Activated naive CD8-positive, alpha-beta T cell treated with anti-CD3 and anti-CD28 coated beads for 36 hours (primary cell): ENCODE data around the gene MYOM3. TPM values are rescaled to one million over a fixed set of nuclear protein-coding genes. Genes with fewer than 3 reads are reported as not detected.
"Not testable (repeated sequence)": the region's sequence is repeated elsewhere in the genome, so short reads cannot be mapped to it uniquely, and the experiment has no call there.

Experiments
- DNase-seq: peaks from one replicate; pipeline ENCODE4 v3.0.0; 2021
- H3K27ac Mint-ChIP-seq: one replicate; pipeline ENCODE4 v1.8.0; 2022; ENCODE audit warnings: mild to moderate bottlenecking, moderate library complexity, mixed read lengths
- H3K27me3 Mint-ChIP-seq: one replicate; pipeline ENCODE4 v1.8.0; 2022; ENCODE audit warnings: mild to moderate bottlenecking, mixed read lengths
- H3K36me3 Mint-ChIP-seq: one replicate; pipeline ENCODE4 v1.8.0; 2021; ENCODE audit warnings: mild to moderate bottlenecking, mixed read lengths
- H3K4me1 Mint-ChIP-seq: one replicate; pipeline ENCODE4 v1.8.0; 2021; ENCODE audit warnings: mixed read lengths
- H3K4me3 Mint-ChIP-seq: one replicate; pipeline ENCODE4 v1.8.0; 2022; ENCODE audit warnings: mild to moderate bottlenecking, moderate library complexity, mixed read lengths
- H3K9me3 Mint-ChIP-seq: one replicate; pipeline ENCODE4 v1.8.0; 2022; ENCODE audit warnings: mixed read lengths
- total RNA-seq, 2 experiments: library from RNA; stranded (reverse); gene quantifications; one replicate each; pipeline ENCODE4 v1.2.3, GENCODE V29; 2021

Gene MYOM3
- total RNA-seq, 2 experiments from 2014 or later = not detected

DNA sequence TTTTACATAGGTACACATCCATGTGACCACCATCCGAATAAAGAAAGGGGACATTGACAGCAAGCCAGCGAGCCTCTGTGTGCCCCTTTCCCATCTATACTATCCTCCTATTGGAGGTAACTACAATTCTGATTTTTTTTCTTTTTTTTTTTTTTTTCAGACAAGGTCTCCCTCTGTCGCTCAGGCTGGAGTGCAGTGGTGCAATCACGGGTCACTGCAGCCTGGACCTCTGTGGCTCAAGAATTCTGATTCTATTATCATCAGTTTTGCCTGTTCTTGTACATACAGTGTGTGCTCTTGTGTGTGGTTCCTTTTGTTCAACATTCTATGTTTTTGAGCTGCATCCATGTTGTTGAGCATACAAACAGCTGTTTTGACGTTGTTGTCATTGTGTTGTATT lies 75.8 kb downstream of the MYOM3 start:
- Mint-ChIP-seq H3K4me3 (no peak overlapping the region), H3K27me3 (peaks cover 3% of the 10 kb centered on the region), H3K27ac (no peak overlapping the region), H3K36me3 (no peaks in the 10 kb centered on the region), H3K4me1 (no peaks in the 10 kb centered on the region), H3K9me3 (no peaks in the 10 kb centered on the region)
- no peak for DNase-seq

DNA sequence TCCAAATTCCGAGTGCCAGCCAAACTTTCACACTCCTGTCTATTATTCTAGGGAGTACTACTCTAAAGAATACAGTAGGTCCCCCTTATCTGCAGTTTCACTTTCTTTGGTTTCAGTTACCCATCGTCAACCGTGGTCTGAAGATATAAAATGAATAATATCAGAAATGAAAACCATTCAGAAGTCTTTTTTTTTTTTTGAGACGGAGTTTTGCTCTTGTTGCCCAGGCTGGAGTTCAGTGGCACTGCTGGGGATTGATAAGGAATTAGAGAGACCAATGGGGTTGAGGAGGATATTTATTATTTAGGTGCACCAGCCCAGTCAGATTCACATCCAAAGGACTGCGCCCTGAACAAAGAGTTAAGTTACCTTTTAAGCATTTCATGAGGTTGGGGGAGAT lies 79.0 kb downstream of the MYOM3 start:
- no peak overlapping the region for H3K27ac Mint-ChIP-seq
- H3K4me3 Mint-ChIP-seq = no peak overlapping the region
- H3K27me3 Mint-ChIP-seq = peaks cover 3% of the 10 kb centered on the region
- no peaks in the 10 kb centered on the region for H3K9me3 Mint-ChIP-seq
- no peaks in the 10 kb centered on the region for H3K36me3 Mint-ChIP-seq
- H3K4me1 Mint-ChIP-seq = no peaks in the 10 kb centered on the region
- DNase-seq = no peak

DNA sequence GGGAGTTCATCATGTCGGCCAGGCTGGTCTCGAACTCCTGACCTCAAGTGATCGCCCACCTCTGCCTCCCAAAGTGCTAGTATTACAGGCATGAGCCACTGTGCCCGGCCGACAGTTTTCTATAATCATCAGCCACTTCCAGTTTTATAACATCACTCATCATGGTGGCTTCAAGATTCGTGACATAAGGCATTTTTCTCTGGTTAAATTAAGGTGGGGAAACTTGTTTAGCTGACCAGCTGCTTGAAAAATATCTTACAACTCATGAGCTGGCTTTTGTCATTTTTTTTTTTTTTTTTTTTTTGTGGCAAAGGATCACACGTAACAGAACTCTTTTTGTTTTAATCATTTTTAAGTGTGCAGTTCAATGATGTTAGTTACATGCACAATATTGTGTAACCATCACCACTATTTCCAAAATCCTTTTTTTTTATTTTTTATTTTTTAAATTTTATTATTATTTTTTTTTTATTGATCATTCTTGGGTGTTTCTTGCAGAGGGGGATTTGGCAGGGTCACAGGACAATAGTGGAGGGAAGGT lies 80.9 kb downstream of the MYOM3 start:
- not testable (repeated sequence) for H3K9me3 Mint-ChIP-seq, H3K27ac Mint-ChIP-seq, DNase-seq, H3K27me3 Mint-ChIP-seq, H3K4me3 Mint-ChIP-seq, H3K4me1 Mint-ChIP-seq, H3K36me3 Mint-ChIP-seq

DNA sequence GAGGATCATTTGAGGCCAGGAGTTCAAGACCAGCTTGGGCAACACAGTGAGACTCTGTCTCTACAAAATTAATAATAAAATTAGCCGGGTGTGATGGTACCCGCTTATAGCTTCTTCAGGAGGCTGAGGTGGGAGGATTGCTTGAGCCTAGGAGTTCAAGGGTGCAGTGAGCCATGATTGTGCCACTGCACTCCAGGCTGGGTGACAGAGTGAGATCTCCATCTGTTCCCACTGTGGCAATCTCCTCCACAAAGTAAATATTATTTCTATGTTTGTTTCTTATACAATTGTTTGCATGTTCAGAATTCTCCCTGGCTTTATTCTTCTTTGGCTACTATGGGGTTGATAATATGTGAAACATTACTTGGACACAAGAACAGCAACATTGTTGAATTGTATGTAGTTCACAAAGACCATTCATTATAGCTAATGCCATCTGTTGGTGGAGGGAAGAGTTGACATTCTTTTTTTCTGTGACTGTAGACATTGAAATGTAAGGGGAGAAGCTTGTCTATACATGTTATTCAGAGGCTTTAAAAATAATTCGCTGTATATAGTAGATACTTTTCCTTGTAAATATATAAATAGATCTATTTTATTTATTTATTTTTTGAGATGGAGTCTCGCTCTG lies 84.0 kb downstream of the MYOM3 start:
- H3K9me3 Mint-ChIP-seq = no peaks in the 10 kb centered on the region
- no peak for DNase-seq
- no peaks in the 10 kb centered on the region for H3K4me1 Mint-ChIP-seq
- H3K36me3 Mint-ChIP-seq = no peaks in the 10 kb centered on the region
- H3K27me3 Mint-ChIP-seq = peaks cover under 1% of the 10 kb centered on the region
- H3K27ac Mint-ChIP-seq = no peak overlapping the region
- no peak overlapping the region for H3K4me3 Mint-ChIP-seq

DNA sequence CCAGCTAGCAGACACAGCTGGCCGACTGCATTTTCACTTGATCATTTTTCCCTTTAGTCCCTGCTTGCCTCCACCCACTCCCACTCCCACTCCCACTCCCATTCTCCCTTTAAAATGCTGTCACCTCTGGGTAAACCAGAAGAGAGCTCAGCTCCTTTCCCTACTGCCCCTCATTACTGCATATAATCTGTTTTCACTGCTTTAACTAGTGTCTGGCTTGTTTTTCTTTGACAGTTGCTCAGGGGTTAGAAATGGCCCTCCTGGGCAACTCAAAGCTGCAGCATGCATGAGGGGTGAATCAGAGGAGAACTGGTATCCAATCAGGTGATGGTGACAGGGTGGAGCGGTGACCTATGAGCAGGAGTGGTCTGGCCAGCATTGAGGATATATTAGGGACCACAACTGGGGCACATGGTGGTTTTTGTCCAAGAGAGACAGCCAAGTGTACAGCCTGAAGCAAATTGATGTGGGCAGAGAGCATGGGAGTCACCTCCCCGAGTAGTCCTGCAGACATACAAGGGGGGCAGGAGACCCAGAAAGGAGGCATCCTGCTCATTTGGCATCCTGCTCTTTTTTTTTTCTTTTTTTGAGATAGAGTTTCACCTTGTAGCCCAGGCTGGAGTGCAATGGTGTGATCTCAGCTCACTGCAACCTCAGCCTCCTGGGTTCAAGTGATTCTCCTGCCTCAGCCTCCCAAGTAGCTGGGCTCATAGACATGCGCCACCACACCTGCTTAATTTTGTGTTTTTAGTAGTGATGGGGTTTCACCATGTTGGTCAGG lies 89.2 kb downstream of the MYOM3 start:
- H3K36me3 Mint-ChIP-seq = no peaks in the 10 kb centered on the region
- H3K4me3 Mint-ChIP-seq = no peak overlapping the region
- no peaks in the 10 kb centered on the region for H3K9me3 Mint-ChIP-seq
- H3K4me1 Mint-ChIP-seq = no peaks in the 10 kb centered on the region
- no peak overlapping the region for H3K27ac Mint-ChIP-seq
- no peak for DNase-seq
- peaks cover 9% of the 10 kb centered on the region for H3K27me3 Mint-ChIP-seq

DNA sequence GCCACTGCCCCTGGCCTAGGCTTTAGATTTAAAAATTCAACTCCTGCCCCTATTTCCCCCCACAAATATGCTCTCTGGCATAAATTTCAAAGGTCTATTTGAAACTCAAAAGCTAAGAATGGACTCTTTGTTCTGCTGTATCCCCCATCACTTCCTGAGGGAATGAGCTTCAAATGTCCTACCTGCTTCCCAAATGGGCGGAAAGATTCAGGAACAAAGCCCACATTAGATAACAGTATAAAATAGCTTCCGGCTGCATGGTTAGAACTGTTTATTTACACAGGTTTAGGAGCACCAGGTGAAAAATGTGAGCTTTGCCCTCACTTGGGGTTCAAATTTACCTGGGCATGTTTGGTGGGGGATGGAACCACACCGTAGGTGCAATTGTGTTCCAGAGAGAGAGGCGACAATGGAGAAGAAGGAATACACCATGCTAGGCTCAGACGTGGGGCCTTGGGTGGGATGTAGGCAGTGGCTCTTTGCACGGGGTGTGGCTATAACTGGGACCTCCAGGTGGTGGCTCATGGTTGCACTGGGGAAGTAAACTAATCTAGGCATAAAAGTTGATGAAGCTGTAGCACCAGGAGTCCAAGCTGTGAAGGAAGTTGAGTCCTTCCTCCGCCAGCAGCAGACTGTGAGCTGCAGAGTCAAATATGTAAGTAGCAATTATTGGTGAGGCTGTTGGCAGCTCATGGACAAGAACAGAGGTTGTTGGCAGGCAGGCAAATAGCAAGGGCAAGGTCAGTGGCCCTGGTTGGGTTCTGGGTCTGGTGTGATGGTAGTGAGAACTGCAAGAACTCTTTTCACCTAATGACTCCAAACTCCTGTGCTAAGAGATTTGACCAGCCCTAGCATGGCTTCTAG lies 90.3 kb downstream of the MYOM3 start:
- peaks cover 9% of the 10 kb centered on the region for H3K27me3 Mint-ChIP-seq
- H3K4me1 Mint-ChIP-seq = no peaks in the 10 kb centered on the region
- H3K27ac Mint-ChIP-seq = no peak overlapping the region
- H3K36me3 Mint-ChIP-seq = no peaks in the 10 kb centered on the region
- no peak overlapping the region for H3K4me3 Mint-ChIP-seq
- no peaks in the 10 kb centered on the region for H3K9me3 Mint-ChIP-seq
- no peak for DNase-seq

DNA sequence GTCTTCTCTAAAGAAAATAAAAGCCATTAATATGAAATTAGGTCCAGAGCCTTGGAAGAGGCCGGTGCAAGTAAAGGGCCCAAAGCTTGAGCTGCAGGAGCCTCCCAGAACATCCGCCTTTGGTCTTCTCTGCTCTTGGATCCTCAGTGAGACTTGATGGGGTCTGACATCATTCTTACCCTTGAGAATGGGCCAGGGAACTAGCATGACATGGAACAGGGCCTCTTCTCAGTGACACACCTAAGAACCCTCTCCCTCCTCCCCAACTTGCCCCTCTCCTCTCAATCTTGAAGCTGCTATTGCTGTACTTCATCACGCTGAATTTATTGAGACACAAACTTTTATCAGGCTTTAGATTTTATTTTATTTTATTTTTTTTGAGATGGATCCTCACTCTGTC lies 91.5 kb downstream of the MYOM3 start:
- peaks cover 9% of the 10 kb centered on the region for H3K27me3 Mint-ChIP-seq

DNA sequence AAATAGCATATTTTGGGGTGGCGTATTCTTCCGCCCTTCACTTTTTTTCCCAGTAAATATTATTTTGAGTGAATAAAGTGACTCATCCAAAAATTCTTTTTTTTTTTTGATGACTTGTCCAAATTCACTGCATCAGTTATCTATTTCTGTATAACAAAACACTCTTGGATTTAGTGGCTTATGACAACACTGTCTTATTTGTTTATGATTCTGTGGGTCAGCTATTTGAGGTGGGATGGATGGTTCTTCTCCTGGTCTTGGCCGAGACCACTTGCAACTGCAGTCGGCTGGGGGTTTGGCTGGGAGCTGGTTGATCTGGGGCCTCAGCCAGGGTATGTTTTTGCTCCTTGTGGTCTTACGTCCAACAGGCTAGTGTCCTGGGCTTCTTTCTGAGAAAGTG lies 91.9 kb downstream of the MYOM3 start:
- Mint-ChIP-seq H3K9me3 (no peaks in the 10 kb centered on the region), H3K27me3 (peaks cover 9% of the 10 kb centered on the region), H3K4me1 (no peaks in the 10 kb centered on the region), H3K27ac (no peak overlapping the region), H3K4me3 (no peak overlapping the region), H3K36me3 (no peaks in the 10 kb centered on the region)
- DNase-seq = no peak

More for the DNA sequence above, 91.5 kb downstream of the MYOM3 start:
- no peaks in the 10 kb centered on the region for H3K36me3 Mint-ChIP-seq
- no peak overlapping the region for H3K27ac Mint-ChIP-seq
- H3K4me1 Mint-ChIP-seq = no peaks in the 10 kb centered on the region
- no peak for DNase-seq
- no peaks in the 10 kb centered on the region for H3K9me3 Mint-ChIP-seq
- no peak overlapping the region for H3K4me3 Mint-ChIP-seq

DNA sequence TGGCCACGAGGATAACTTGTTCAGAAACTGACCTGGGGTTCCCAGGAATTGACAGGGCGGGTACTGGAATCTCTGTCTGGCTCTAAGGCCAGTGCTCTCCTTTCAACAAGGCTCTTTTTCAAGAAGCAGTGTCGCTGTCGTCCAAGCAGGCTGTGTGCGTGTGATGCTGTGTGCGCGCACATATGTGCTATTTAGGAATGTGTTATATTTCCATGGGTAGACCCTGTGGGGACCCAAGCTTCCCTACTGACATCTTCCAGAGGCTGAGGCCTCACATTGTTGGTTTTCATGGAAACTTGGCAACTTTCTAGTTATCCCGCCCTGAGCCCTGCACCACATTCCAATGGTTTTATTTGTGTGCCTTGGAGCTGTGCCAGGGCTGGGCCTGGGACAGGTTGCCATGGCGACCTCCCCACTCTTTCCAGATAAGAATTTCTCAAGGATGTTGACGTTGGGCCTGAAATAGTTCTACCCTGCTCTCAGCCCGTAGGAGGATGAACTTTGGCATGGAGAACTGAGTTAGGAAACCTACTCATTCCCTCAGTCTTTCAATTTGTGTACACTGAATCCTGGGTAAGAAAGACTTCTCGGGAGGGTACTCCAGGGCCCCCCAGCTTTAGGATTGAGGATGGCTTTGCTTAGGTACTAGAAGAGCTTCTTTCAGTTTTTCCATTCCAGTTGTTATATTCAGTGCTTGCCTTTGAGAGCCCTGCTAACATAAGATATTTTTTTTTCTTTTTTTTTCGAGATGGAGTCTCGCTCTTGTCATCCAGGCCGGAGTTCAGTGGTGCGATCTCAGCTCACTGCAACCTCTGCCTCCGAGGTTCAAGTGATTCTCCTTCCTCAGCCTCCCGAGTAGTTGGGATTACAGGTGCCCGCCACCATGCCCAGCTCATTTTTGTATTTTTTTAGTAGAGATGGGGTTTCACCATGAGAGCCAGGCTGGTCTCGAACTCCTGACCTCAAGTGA lies 93.0 kb downstream of the MYOM3 start:
- Mint-ChIP-seq H3K4me1 (no peaks in the 10 kb centered on the region), H3K9me3 (no peaks in the 10 kb centered on the region), H3K36me3 (no peaks in the 10 kb centered on the region), H3K27me3 (peaks cover 9% of the 10 kb centered on the region), H3K27ac (no peak overlapping the region), H3K4me3 (no peak overlapping the region)
- no peak for DNase-seq

DNA sequence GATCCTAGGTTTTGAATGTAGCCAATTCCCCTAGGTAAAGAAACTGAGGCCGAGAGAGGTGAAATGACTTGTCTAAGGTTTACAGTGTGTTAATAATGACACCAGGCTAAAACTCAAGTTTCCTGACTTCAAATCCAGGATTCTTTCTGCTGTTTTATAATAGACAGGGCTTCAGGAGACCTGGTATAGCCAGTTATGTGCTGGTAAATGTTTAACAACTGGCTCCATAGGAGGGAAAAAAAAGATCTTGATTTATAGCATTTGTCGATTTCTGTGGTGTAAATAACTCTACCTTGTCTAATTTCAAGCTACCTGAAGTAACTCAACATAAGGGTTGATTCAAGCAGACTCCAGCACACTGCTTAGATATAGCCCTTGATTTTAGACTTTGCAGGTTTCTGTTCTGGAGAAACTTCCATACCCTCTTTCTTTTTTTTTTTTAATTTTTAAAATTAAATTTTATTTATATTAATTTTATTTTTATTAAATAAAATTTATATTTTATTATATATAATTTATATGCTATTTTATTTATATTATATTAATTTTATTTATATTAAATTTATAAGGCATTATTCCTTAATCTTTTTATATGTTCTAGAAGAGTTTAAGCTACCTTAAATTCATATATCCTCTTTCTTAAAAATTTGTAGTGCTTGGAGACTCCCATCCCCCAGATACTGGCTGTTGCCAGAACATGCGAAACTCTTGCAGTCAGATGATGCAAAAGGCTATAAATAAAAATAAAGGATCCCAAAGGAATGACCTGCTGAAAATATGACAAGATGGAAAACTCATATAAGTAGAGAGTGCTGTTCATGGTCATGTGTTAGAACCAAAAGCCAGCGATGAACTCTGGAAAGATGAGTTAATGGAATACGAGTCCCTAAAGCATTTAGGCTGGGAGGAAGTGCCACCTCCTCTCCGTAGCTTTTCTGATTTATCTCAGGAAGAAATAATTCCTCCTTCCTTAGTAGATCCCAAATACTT lies 96.4 kb downstream of the MYOM3 start:
- H3K27me3 Mint-ChIP-seq = peaks cover 11% of the 10 kb centered on the region
- H3K4me1 Mint-ChIP-seq = no peaks in the 10 kb centered on the region
- no peaks in the 10 kb centered on the region for H3K9me3 Mint-ChIP-seq
- H3K4me3 Mint-ChIP-seq = no peak overlapping the region
- no peak overlapping the region for H3K27ac Mint-ChIP-seq
- no peaks in the 10 kb centered on the region for H3K36me3 Mint-ChIP-seq
- no peak for DNase-seq

DNA sequence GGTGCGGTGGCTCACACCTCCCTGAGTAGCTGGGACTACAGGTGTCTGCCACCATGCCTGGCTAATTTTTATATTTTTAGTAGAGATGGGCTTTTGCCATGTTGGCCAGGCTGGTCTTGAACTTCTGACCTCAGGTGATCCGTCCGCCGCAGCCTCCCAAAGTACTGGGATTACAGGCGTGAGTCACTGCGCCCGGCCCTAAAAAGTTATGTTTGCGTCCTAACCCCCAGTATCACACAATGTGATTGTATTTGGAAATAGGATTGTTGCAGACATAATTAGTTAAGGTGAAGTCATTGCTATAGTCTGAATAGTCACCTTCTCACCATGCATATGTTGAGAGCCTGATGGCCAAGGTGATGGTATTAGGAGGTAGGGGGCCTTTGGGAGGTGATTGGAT lies 99.1 kb downstream of the MYOM3 start:
- H3K4me3 Mint-ChIP-seq, H3K27ac Mint-ChIP-seq, H3K36me3 Mint-ChIP-seq, H3K27me3 Mint-ChIP-seq, H3K9me3 Mint-ChIP-seq, DNase-seq, H3K4me1 Mint-ChIP-seq: not testable (repeated sequence)

DNA sequence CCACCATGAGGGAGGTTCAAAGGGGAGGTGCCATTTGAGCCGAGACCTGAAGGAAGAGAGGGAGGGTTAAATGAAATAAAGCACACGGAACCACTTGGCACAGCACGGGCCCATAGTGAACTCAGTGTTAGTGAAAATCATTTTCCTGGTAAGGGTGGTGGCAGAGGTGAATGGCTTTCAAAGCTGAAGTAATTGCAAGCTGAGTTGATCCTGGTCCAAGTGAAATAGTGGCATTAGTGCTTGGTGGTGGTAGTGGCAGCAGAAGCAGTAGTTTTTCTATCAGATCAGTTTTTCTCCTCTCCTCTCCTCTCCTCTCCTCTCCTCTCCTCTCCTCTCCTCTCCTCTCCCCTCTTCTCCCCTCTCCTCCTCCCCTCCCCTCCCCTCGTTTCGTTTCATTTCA lies 101.3 kb downstream of the MYOM3 start:
- Mint-ChIP-seq H3K27me3 (peaks cover 10% of the 10 kb centered on the region), H3K4me1 (no peaks in the 10 kb centered on the region), H3K4me3 (no peak overlapping the region), H3K27ac (no peak overlapping the region), H3K36me3 (no peaks in the 10 kb centered on the region), H3K9me3 (no peaks in the 10 kb centered on the region)
- no peak for DNase-seq

DNA sequence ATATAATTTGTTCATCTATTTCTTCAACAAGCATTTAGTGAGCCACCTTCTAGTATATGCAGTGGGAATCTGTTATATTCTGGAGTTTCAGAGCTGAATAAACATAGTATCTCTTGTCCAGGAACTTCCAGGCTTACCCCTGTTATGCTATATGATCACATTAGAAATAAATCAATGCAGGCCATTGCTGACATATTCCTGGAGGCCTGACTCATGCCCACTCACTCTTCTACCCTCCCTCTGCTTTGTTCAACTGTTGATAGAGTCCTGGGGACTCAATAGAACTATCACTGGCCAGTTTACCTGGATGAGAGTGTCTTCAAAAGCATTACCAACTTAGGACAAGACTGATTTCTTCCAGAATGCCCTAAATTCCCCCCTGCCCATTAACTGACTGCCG lies 102.5 kb downstream of the MYOM3 start:
- H3K27me3 Mint-ChIP-seq = peaks cover 10% of the 10 kb centered on the region
- DNase-seq = no peak
- no peaks in the 10 kb centered on the region for H3K36me3 Mint-ChIP-seq
- H3K4me1 Mint-ChIP-seq = no peaks in the 10 kb centered on the region
- no peak overlapping the region for H3K27ac Mint-ChIP-seq
- no peak overlapping the region for H3K4me3 Mint-ChIP-seq
- no peaks in the 10 kb centered on the region for H3K9me3 Mint-ChIP-seq
